ENCODE results near the gene TTC39B. TPM values are rescaled to one million over a fixed set of nuclear protein-coding genes. Genes with fewer than 3 reads are reported as not detected.

Gene TTC39B
- total RNA-seq: 10 to 100 TPM; 30.3 to 31.7 TPM

DNA sequence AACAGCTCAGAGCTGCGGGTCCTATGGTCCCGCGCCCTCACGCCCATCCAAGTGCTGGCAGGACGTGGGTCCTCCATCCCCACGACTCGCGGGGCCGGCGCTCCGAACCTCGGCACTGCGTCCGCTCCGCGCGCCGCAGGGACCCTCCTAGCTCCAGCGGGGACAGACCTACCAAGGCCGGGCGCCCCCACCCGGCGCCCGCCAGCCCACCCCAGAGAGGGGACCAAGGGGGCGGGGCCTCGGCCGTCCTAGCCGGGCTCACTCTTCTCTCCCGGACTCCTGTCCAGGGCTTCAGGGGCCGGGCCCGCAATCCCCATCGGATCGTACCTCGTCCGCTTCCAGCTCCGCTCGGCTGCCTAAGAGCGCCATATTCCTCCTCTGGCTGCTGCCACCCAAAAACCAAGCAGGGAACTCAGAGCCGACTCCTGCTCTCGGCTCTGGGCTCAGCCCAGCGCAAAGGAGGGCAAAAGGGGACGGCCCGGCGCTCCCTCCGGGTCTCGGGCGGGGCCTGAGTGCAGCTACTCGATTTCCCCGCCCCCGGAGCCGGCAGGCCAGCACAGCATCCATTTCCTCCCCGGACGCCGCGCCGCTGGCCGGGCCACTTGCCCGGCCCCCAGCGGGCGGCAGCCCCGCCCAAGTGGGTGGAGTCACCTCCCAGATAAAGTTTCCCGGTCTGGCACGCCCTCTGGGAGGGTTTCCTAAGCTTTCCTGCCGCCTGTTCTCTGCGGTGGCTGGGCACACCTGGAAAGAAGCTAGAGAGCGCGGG lies at the start of gene TTC39B:
TTC39B (minus strand) TSS at position 460 of the 766 bp plus-strand sequence; CDS start at position 369, 91 bp downstream.
- intact Hi-C loops (cut with micrococcal nuclease): loop anchor here (1.0 to 10.0 kb wide), 3 partner anchors 96 to 982 kb away; partner anchors contain the start of gene SNAPC3
- peak within 1 kb of the TSS; percentile 99 for H3K4me3 Mint-ChIP-seq
- DNase-seq: peak; percentile 89
- peak within 1 kb of the TSS; percentile 96 for H3K27ac Mint-ChIP-seq
- H3K27me3 Mint-ChIP-seq: no peaks in the 10 kb centered on the region
- H3K36me3 Mint-ChIP-seq: peaks cover 5% of the 10 kb centered on the region
- CTCF ChIA-PET: interaction anchor here (0.6 to 2.2 kb wide), 6 partner anchors 9 to 346 kb away, joined by 3 to 9 read pairs (median 4); no protein-coding TSS in a partner anchor
- H3K9me3 Mint-ChIP-seq: no peaks in the 10 kb centered on the region
- POLR2A ChIA-PET: interaction anchor here (0.7 to 2.0 kb wide), 5 partner anchors 13 to 246 kb away, joined by 3 to 7 read pairs (median 3); partner anchors contain the start of genes CCDC171 and SNAPC3
- H3K4me1 Mint-ChIP-seq (ENCODE audit: low read depth): peaks cover 48% of the 10 kb centered on the region

DNA sequence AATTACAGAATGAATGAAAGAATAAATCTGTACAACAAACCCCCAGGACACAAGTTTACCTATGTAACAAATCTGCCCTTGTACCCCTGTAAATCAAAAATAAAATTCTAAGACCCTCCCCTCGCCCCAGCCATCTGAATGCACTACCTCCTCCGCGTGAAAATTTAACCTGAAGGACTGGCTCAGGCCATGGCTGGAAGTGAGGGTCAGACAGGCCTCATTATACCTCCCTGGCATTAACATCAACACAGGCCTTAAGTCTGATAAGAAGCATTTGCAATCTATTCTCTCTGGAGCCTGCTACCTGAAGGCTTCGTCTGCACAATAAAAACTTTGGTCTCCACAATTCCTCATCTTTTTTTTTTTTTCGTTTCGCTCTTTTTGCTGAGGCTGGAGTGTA lies 48.7 kb upstream of the TTC39B start:
- no peak for DNase-seq
- ChIA-PET POLR2A (no interaction called here), CTCF (interaction anchor here (0.9 kb wide), 1 partner anchor 251 kb away, joined by 3 read pairs; no protein-coding TSS in a partner anchor)
- Mint-ChIP-seq H3K36me3 (no peaks in the 10 kb centered on the region), H3K4me3 (no peak overlapping the region), H3K9me3 (no peaks in the 10 kb centered on the region), H3K27me3 (no peaks in the 10 kb centered on the region), H3K27ac (no peak overlapping the region), H3K4me1 (ENCODE audit: low read depth) (peaks cover 13% of the 10 kb centered on the region)
- intact Hi-C loops (cut with micrococcal nuclease): loop anchor here (1.0 to 5.0 kb wide), 4 partner anchors 78 to 251 kb away; no protein-coding TSS in a partner anchor

DNA sequence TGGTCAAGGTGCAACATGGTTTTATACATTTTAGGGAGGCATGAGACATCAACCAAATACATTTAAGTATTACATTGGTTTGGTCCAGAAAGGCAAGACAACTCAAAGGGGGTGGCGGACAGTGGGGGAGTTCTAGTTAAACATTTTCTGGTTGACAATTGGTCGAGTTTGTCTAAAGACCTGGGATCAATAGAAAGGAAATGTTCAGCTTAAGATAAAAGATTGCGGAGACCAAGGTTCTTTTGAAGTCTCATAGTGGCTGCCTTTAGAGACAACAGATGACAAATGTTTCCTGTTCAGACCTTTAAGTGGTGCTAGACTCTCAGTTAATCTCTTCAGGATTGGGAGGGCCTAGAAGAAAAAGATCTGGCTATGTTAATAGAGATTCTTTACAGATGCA lies 47.7 kb upstream of the TTC39B start:
- Mint-ChIP-seq H3K27ac (no peak overlapping the region), H3K36me3 (no peaks in the 10 kb centered on the region), H3K4me1 (ENCODE audit: low read depth) (peaks cover 13% of the 10 kb centered on the region), H3K9me3 (no peaks in the 10 kb centered on the region), H3K4me3 (no peak overlapping the region), H3K27me3 (no peaks in the 10 kb centered on the region)
- POLR2A ChIA-PET: no interaction called here
- CTCF ChIA-PET: no interaction called here
- no peak for DNase-seq
- intact Hi-C loops (cut with micrococcal nuclease): loop anchor here (1.0 to 5.0 kb wide), 6 partner anchors 68 to 252 kb away; partner anchors contain the start of genes CCDC171 and SNAPC3

DNA sequence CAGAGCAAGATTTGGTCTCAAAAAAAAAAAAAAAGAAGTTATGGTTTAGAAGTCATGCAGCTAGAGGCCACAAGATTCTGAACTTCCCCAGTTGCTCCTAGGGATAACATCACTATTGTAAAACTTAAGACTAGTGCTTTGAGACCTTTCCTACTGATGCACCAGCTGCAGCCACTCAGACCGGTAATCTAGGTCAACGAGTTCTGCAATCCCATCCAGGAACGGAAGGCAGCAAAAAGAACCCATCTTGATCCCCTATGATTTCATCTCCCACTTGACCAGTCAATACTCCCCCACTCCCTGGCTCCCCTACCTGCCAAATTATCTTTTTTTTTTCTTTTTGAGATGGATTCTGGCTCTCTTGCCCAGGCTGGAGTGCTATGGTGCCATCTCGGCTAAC lies 46.9 kb upstream of the TTC39B start:
- Mint-ChIP-seq H3K36me3 (no peaks in the 10 kb centered on the region), H3K4me1 (ENCODE audit: low read depth) (peaks cover 13% of the 10 kb centered on the region), H3K4me3 (no peak overlapping the region), H3K27me3 (no peaks in the 10 kb centered on the region), H3K27ac (no peak overlapping the region), H3K9me3 (no peaks in the 10 kb centered on the region)
- ChIA-PET POLR2A (no interaction called here), CTCF (no interaction called here)
- DNase-seq: no peak
- intact Hi-C loops (cut with micrococcal nuclease): loop anchor here (1.0 to 5.0 kb wide), 3 partner anchors 68 to 253 kb away; partner anchors contain the start of genes CCDC171 and SNAPC3

DNA sequence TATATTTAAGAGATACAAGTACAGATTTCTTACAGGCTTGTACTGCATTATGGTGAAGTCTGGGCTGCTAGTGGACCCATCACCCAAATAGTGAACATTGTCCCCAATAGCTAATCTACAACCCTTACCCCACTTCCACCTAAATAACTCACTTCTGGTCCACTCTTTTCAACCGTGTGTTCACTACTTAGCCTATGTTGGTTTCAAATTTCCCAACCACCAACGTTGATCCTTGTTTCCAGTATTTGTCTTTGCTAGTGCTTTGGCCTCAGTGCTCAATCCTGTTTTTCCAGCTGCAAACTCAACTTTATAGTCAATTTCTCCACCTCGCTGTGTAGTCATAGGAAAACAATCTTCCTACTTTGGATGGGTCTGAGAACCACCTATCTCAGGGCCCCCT lies 45.3 kb upstream of the TTC39B start:
- CTCF ChIA-PET: no interaction called here
- no peaks in the 10 kb centered on the region for H3K9me3 Mint-ChIP-seq
- no peaks in the 10 kb centered on the region for H3K36me3 Mint-ChIP-seq
- DNase-seq: no peak
- peaks cover 13% of the 10 kb centered on the region for H3K4me1 Mint-ChIP-seq (ENCODE audit: low read depth)
- POLR2A ChIA-PET: no interaction called here
- intact Hi-C loops (cut with micrococcal nuclease): loop anchor here (5.0 kb wide), 1 partner anchor 200 kb away; the partner anchor contains the start of gene CCDC171
- H3K4me3 Mint-ChIP-seq: no peak overlapping the region
- H3K27ac Mint-ChIP-seq: no peak overlapping the region
- H3K27me3 Mint-ChIP-seq: no peaks in the 10 kb centered on the region

DNA sequence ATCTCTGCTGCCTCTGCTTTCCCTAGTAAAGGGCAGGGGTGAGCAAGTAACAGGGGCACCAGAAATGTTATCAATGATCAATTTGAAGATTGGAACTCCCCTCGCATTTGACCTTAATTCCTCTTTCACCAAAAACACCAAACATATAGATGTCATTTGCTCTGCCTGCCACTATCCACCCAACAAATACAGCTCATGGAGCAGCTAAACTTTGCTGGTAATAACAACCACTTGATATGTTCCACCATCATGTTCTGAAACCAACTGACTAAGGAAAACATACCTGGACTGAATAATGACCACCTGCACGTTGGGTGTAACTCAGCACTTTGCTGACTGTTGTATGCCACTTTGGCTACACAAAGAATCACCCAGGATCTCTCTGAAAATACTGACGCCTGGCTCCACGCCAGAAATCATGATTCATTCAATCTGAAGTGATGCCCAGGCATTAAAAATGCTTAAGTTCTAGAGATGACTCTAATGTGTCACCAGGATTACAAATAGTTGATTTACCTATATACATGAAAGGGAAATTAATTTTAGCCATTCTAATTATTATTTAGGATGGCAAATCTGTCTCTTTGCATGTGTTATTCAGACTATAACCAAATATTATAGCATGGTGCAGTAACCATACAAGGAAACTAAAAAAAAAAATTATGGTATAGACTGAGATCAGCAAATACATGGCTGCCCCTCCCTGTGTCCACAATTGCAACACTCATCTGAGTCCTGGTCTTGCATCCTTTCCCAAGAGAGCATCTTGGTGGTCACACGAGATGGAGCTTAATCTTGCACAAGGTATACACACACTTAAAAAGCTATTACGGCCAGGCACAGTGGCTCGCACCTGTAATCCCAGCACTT lies 43.1 kb upstream of the TTC39B start:
- no peak overlapping the region for H3K27ac Mint-ChIP-seq
- intact Hi-C loops (cut with micrococcal nuclease): loop anchor here (5.0 kb wide), 1 partner anchor 202 kb away; the partner anchor contains the start of gene CCDC171
- H3K27me3 Mint-ChIP-seq: no peaks in the 10 kb centered on the region
- H3K4me1 Mint-ChIP-seq (ENCODE audit: low read depth): peaks cover 12% of the 10 kb centered on the region
- peak; percentile 17 for DNase-seq
- POLR2A ChIA-PET: no interaction called here
- H3K4me3 Mint-ChIP-seq: no peak overlapping the region
- CTCF ChIA-PET: interaction anchor here (1.0 kb wide), 1 partner anchor 72 kb away, joined by 3 read pairs; no protein-coding TSS in a partner anchor
- H3K9me3 Mint-ChIP-seq: no peaks in the 10 kb centered on the region
- H3K36me3 Mint-ChIP-seq: no peaks in the 10 kb centered on the region

DNA sequence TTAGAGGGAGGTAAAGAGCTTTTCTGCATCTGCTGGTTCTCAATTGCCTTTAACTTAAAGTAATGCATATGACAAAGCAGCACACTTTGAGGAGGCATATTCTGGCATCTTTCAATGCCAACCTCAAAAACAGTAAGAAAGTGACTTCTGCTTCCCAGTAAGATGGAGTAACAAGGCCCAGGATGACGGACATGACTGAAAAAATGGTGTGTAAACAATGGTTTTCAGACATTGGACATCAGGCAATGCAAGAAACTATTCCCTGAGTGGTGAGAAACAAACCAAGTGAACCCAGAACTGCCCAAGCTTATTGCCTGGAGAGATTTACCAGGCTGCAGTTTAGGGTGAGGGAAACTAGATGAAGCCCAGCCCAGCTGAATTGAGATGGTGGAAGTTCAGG lies 39.8 kb upstream of the TTC39B start:
- POLR2A ChIA-PET: no interaction called here
- no peaks in the 10 kb centered on the region for H3K9me3 Mint-ChIP-seq
- no peak for DNase-seq
- no peaks in the 10 kb centered on the region for H3K36me3 Mint-ChIP-seq
- peaks cover 5% of the 10 kb centered on the region for H3K4me1 Mint-ChIP-seq (ENCODE audit: low read depth)
- H3K27ac Mint-ChIP-seq: no peak overlapping the region
- H3K27me3 Mint-ChIP-seq: no peaks in the 10 kb centered on the region
- no peak overlapping the region for H3K4me3 Mint-ChIP-seq
- intact Hi-C loops (cut with micrococcal nuclease): no loop called here
- CTCF ChIA-PET: interaction anchor here (0.7 to 1.3 kb wide), 2 partner anchors 10 to 69 kb away, joined by 3 read pairs; no protein-coding TSS in a partner anchor

DNA sequence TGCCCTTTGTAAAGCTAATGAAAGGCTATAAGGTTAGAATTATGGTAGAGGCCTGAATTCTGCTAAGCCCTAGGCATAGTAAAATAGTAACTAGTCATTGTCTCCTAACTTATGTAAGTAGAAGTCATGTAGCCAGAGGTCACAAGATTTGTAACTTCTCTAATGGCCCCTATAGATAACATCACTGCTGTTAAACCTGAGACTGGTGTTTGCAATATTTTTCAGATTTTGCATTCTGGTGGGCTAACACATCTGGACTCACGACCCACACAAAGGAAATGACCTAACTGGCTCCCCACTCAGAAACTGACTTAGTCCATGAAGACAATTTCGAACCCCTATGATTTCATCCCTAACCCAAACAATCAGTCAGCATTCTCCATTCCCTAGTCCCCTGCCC lies 37.2 kb upstream of the TTC39B start:
- Mint-ChIP-seq H3K4me1 (ENCODE audit: low read depth) (no peaks in the 10 kb centered on the region), H3K9me3 (no peaks in the 10 kb centered on the region), H3K4me3 (no peak overlapping the region), H3K27ac (no peak overlapping the region), H3K36me3 (no peaks in the 10 kb centered on the region), H3K27me3 (no peaks in the 10 kb centered on the region)
- intact Hi-C loops (cut with micrococcal nuclease): no loop called here
- DNase-seq: no peak
- ChIA-PET POLR2A (no interaction called here), CTCF (interaction anchor here (1.0 kb wide), 1 partner anchor 66 kb away, joined by 4 read pairs; no protein-coding TSS in a partner anchor)

DNA sequence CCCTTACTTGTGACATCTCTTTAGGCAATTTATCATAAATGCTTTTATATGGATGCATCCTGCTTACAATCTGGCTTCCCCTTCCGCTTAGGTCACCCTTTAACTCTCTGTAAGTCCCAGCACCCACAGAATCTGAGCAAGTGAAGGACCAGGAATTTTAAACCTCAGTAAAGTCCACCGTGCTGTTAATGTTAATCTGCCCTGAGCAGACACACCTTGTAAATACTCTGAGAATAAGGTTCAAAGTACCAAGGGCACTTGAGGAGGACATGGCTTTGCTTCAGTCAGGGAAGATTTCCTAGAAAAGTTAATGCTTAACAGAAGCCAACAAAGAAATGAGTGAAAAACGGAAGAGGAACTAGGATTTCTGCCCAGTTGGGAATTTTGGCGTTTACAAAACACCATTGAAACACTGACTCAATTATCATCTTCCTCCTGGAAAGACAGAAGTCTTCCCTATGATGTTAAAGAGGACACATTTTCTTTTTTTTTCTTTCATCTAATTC lies 26.4 kb upstream of the TTC39B start:
- Mint-ChIP-seq H3K36me3 (no peaks in the 10 kb centered on the region), H3K27me3 (no peaks in the 10 kb centered on the region), H3K4me3 (no peak overlapping the region), H3K27ac (no peak overlapping the region), H3K9me3 (no peaks in the 10 kb centered on the region), H3K4me1 (ENCODE audit: low read depth) (no peaks in the 10 kb centered on the region)
- ChIA-PET CTCF (interaction anchor here (0.9 to 1.5 kb wide), 2 partner anchors 121 to 123 kb away, joined by 3 to 5 read pairs; no protein-coding TSS in a partner anchor), POLR2A (no interaction called here)
- DNase-seq: no peak
- intact Hi-C loops (cut with micrococcal nuclease): no loop called here

DNA sequence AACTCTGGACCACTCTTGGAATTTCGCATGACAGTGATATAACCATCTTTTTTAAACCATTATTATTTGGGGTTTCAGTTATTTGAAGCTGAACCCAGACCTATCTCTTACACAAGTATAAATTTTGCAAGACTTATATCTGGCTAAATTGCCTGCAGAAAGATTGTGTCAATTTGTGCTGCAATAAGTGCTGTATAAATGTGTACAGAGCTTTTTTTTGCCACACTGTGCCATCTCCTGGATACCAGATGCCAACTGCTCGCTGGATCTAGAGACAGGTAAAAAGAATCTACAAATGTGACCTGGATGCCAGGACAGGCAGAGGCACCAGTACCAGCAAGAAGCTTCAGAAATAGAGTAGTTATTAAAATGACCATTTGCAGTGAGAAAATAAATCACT lies 25.9 kb upstream of the TTC39B start:
- Mint-ChIP-seq H3K27me3 (no peaks in the 10 kb centered on the region), H3K27ac (no peak overlapping the region), H3K36me3 (no peaks in the 10 kb centered on the region), H3K9me3 (no peaks in the 10 kb centered on the region), H3K4me1 (ENCODE audit: low read depth) (no peaks in the 10 kb centered on the region), H3K4me3 (no peak overlapping the region)
- ChIA-PET CTCF (interaction anchor here (0.9 to 1.5 kb wide), 2 partner anchors 121 to 122 kb away, joined by 3 to 5 read pairs; no protein-coding TSS in a partner anchor), POLR2A (no interaction called here)
- DNase-seq: no peak
- intact Hi-C loops (cut with micrococcal nuclease): no loop called here

DNA sequence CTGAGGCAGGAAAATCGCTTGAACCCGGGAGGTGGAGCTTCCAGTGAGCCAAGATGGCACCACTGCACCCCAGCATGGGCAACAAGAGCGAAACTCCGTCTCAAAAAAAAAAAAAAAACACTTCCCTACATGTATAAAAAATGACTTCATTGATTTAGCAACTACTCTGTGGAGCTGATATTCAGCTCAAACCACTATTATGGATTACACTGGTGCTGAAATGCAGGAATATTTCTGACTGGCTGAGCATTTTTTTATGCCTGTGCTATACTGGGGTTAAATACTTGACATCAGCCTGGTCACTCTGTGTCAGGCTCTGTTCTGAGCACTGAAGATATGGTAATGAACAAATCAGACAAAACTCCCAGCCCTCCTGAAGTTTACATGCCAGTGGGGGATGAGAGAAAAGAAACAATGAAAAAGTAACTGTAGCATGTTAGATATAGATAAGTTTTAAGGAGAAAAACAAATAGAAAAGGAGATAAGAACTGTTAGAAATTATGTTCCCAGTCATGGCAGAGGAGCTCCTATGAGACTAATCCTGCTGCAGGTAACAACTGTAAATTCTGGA lies 22.6 kb upstream of the TTC39B start:
- Mint-ChIP-seq H3K4me1 (ENCODE audit: low read depth) (no peaks in the 10 kb centered on the region), H3K27ac (no peak overlapping the region), H3K4me3 (no peak overlapping the region), H3K9me3 (peaks cover 3% of the 10 kb centered on the region), H3K36me3 (peaks cover 1% of the 10 kb centered on the region), H3K27me3 (no peaks in the 10 kb centered on the region)
- no peak for DNase-seq
- ChIA-PET CTCF (interaction anchor here (0.7 kb wide), 1 partner anchor 113 kb away, joined by 3 read pairs; no protein-coding TSS in a partner anchor), POLR2A (interaction anchor here (0.6 kb wide), 1 partner anchor 284 kb away, joined by 3 read pairs; no protein-coding TSS in a partner anchor)
- intact Hi-C loops (cut with micrococcal nuclease): no loop called here

All from activated CD4-positive, alpha-beta memory T cell treated with anti-CD3 and anti-CD28 coated beads for 36 hours (primary cell).